Measurements from ENCODE around the gene CABLES1. TPM values are rescaled to one million over a fixed set of nuclear protein-coding genes. Genes with fewer than 3 reads are reported as not detected.

The CABLES1 gene
- total RNA-seq, 1 donor from 2014 or later = 3.1 TPM

DNA sequence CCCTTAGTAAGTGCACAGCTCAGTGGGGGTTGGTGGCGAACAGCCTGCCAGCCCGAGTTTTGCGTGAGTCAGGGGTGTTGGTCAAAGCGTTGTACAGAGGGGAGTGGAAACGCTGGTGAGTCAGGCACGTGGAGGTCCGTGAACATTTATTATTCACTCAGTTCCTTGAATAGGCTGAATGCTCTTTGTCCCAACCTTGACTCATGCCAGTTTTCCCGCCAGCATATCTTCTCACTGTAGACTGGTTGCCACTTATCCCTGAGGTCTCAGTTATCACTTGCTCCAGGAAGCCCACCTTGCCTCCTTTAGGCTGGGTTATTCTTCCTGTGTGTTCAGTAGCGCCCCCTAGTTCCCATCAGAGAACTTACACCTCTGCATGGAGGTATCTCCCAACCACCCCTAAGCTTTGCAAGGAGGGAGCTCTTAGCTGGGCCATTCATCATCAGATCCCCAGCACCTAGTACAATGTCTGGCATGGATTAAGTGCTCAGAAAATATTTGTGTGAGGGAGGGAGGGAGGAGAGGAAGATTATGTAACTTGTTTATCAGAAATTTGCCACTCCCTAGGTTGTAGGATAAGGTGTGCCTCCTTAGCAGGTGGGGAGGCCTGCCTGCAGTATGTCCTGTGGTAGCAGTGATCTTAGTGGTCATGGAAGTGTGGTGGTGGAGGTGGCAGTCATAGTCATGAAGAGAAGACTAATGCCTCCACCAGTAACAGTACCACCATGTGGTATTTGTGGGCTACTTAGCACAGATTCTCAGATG lies 72.1 kb downstream of the CABLES1 start:
- DNase-seq = no peak
- Mint-ChIP-seq H3K36me3 (ENCODE audit: unreplicated experiment) (no peaks in the 10 kb centered on the region), H3K27ac (ENCODE audit: unreplicated experiment) (no peak overlapping the region), H3K4me1 (ENCODE audit: low read depth, unreplicated experiment) (peaks cover 2% of the 10 kb centered on the region), H3K4me3 (ENCODE audit: unreplicated experiment) (no peak overlapping the region), H3K27me3 (ENCODE audit: unreplicated experiment) (peaks cover 1% of the 10 kb centered on the region), H3K9me3 (ENCODE audit: unreplicated experiment) (peaks cover 2% of the 10 kb centered on the region)
- TF ChIP-seq, protein P1, sequence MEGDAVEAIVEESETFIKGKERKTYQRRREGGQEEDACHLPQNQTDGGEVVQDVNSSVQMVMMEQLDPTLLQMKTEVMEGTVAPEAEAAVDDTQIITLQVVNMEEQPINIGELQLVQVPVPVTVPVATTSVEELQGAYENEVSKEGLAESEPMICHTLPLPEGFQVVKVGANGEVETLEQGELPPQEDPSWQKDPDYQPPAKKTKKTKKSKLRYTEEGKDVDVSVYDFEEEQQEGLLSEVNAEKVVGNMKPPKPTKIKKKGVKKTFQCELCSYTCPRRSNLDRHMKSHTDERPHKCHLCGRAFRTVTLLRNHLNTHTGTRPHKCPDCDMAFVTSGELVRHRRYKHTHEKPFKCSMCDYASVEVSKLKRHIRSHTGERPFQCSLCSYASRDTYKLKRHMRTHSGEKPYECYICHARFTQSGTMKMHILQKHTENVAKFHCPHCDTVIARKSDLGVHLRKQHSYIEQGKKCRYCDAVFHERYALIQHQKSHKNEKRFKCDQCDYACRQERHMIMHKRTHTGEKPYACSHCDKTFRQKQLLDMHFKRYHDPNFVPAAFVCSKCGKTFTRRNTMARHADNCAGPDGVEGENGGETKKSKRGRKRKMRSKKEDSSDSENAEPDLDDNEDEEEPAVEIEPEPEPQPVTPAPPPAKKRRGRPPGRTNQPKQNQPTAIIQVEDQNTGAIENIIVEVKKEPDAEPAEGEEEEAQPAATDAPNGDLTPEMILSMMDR (IDR thresholded peaks at IDR 0.05; ENCODE audit: partially characterized antibody, unreplicated experiment) = no peak

DNA sequence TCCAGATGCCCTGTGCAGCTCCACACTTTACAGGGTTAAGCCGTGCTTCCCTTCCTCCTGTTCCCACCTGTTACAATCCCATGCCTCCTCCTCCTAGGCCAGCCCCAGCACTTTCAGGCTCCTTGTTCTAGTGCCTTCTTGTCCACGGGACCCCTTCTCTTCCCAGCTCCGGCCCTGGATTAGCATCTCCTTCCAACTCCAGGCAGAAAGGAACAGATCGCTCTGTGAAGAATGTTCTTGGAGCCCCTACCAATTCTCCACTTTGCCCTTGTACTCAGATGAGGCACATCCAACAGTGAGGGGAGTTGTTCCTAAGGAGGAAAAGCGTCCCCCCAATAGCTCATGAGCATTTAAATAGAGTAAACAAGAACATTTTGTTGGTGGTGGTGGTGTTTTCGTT lies 72.7 kb downstream of the CABLES1 start:
- Mint-ChIP-seq H3K4me3 (ENCODE audit: unreplicated experiment) (no peak overlapping the region), H3K27me3 (ENCODE audit: unreplicated experiment) (peaks cover 1% of the 10 kb centered on the region), H3K9me3 (ENCODE audit: unreplicated experiment) (peaks cover 2% of the 10 kb centered on the region), H3K36me3 (ENCODE audit: unreplicated experiment) (no peaks in the 10 kb centered on the region), H3K27ac (ENCODE audit: unreplicated experiment) (no peak overlapping the region), H3K4me1 (ENCODE audit: low read depth, unreplicated experiment) (peaks cover 2% of the 10 kb centered on the region)
- TF ChIP-seq, protein P1 (IDR thresholded peaks at IDR 0.05; ENCODE audit: partially characterized antibody, unreplicated experiment) = no peak
- no peak for DNase-seq

DNA sequence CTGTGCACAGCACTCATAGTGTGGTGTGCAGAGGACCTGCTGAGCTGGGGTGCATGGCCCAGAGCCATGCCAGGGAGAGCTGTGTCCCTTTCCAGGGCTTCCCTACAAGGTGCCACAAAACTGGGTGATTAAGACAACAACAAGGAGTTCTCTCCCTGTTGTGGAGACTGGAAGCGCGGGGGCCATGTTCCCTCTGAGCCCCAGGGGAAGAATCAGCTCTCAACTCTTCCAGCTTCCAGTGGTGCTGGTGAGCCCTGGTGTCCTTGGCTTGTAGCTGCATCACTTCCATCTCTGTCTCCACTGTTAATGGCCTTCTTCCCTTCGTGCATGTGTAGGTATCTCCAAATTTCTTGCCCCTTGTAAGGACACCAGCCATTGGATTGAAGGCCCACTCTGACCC lies 73.3 kb downstream of the CABLES1 start:
- Mint-ChIP-seq H3K9me3 (ENCODE audit: unreplicated experiment) (peaks cover 2% of the 10 kb centered on the region), H3K27ac (ENCODE audit: unreplicated experiment) (no peak overlapping the region), H3K4me1 (ENCODE audit: low read depth, unreplicated experiment) (peaks cover 5% of the 10 kb centered on the region), H3K27me3 (ENCODE audit: unreplicated experiment) (peaks cover 1% of the 10 kb centered on the region), H3K4me3 (ENCODE audit: unreplicated experiment) (no peak overlapping the region), H3K36me3 (ENCODE audit: unreplicated experiment) (no peaks in the 10 kb centered on the region)
- TF ChIP-seq, protein P1 (IDR thresholded peaks at IDR 0.05; ENCODE audit: partially characterized antibody, unreplicated experiment) = no peak
- DNase-seq = no peak

DNA sequence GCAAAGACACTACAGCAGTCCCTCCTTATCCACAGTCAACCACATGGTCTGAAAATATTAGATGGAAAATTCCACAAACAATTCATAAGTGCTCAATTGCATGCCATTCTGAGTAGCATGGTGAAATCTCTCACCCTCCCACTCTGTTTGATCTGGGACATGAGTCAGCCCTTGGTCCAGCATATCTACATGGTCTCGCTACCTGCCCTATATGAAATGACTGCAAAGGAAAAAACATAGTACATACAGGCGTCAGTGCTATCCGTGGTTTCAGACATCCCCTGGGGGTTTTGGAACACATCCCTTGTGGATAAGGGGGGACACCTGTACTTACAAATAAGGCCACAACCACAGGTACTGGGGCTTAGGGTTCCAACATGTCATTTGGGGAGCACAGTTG lies 73.7 kb downstream of the CABLES1 start:
- Mint-ChIP-seq H3K27ac (ENCODE audit: unreplicated experiment) (no peak overlapping the region), H3K9me3 (ENCODE audit: unreplicated experiment) (peaks cover 2% of the 10 kb centered on the region), H3K4me1 (ENCODE audit: low read depth, unreplicated experiment) (peaks cover 4% of the 10 kb centered on the region), H3K27me3 (ENCODE audit: unreplicated experiment) (peaks cover 1% of the 10 kb centered on the region), H3K36me3 (ENCODE audit: unreplicated experiment) (no peaks in the 10 kb centered on the region), H3K4me3 (ENCODE audit: unreplicated experiment) (no peak overlapping the region)
- no peak for DNase-seq
- TF ChIP-seq, protein P1 (IDR thresholded peaks at IDR 0.05; ENCODE audit: partially characterized antibody, unreplicated experiment) = no peak

DNA sequence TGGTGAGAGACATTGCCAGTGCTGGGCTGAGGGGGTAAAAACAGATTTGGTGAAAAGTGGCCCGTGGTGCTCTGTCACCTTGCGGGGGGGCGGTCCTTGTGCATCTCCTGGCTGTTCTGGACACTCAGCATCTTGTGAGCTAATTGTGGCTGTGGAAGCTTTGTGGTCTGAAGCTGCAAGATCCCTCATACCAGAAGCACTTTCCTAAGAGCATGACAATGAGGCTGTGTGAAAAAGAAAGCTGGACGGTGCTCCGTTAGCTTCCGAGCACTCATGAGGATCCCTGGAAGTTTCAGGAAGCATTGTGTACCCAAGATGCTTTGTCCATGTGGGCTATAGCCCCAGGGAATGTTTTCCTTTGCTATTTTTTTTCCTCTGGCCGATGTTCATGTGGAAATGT lies 74.5 kb downstream of the CABLES1 start:
- TF ChIP-seq, protein P1 (IDR thresholded peaks at IDR 0.05; ENCODE audit: partially characterized antibody, unreplicated experiment) = no peak
- no peak for DNase-seq
- H3K9me3 Mint-ChIP-seq (ENCODE audit: unreplicated experiment) = peaks cover 4% of the 10 kb centered on the region
- peaks cover 1% of the 10 kb centered on the region for H3K27me3 Mint-ChIP-seq (ENCODE audit: unreplicated experiment)
- peaks cover 3% of the 10 kb centered on the region for H3K4me1 Mint-ChIP-seq (ENCODE audit: low read depth, unreplicated experiment)
- no peak overlapping the region for H3K27ac Mint-ChIP-seq (ENCODE audit: unreplicated experiment)
- no peaks in the 10 kb centered on the region for H3K36me3 Mint-ChIP-seq (ENCODE audit: unreplicated experiment)
- no peak overlapping the region for H3K4me3 Mint-ChIP-seq (ENCODE audit: unreplicated experiment)

All from glutamatergic neuron (in vitro differentiated cells).